HCT116 (cell line): ENCODE data around the gene ACSF2. TPM values are rescaled to one million over a fixed set of nuclear protein-coding genes. Genes with fewer than 3 reads are reported as not detected.

ENCODE experiments used
- ATAC-seq: fragments of 200-7000 bp; cut with Tn5 transposase; 2 replicates; pipeline ENCODE4 v1.9.1; 2020; ENCODE audit warnings: mild to moderate bottlenecking, moderate library complexity
- BruUV-seq: library from RNA; stranded (reverse); fragments of 400-500 nt; replicated peaks from 2 replicates; lab custom pipeline; 2021; lab: Mats Ljungman, UMichigan
- CTCF ChIA-PET: fragments of 300-600 bp; sonication (Branson Sonifier 250); formaldehyde crosslinking; loops from one replicate; lab custom pipeline; 2021; ENCODE audit warnings: antibody characterized with exemption; lab: Charles Lee
- POLR2A ChIA-PET: fragments of 300-600, 350-600 bp; sonication (Branson Sonifier 250); formaldehyde crosslinking; loops from one replicate; lab custom pipeline; 2021; ENCODE audit warnings: antibody characterized with exemption; lab: Charles Lee
- RAD21 ChIA-PET, 2 experiments: fragments of 300-600 bp; sonication (Branson Sonifier 250); formaldehyde crosslinking; loops; one replicate each; lab custom pipeline; 2023; ENCODE audit warnings: low total read pairs in 2 of 2; ENCODE audit not compliant: uncharacterized antibody in 2 of 2, unreplicated experiment in 2 of 2, low non-redundant PET in 1 of 2; lab: Charles Lee
- DNase-seq: peaks from one replicate; pipeline ENCODE4 v3.0.0-alpha.2; 2010; ENCODE audit warnings: low read depth, low spot score
- H2AFZ ChIP-seq: fragments of 200-600 bp; shearing (Covaris generic), sonication (generic); 2 replicates; pipeline ENCODE4 v1.6.1; 2017; ENCODE audit warnings: low read depth, mixed run types, mixed read lengths, antibody characterized with exemption, low read length; ENCODE audit not compliant: poor library complexity, severe bottlenecking
- H3K27ac ChIP-seq: 2 replicates; pipeline ENCODE4 v1.5.1; 2012; ENCODE audit warnings: low read depth, low read length
- H3K27me3 ChIP-seq: fragments of 200-600 bp; sonication (generic); 2 replicates; pipeline ENCODE4 v1.6.1; 2016; ENCODE audit warnings: mixed run types, low read length, mixed read lengths; ENCODE audit not compliant: insufficient read depth
- H3K36me3 ChIP-seq, 2 experiments: fragments of 200-500 bp in 1 of 2; fragments of 200-600 bp in 1 of 2; sonication (Bioruptor generic) in 1 of 2; sonication (generic) in 1 of 2; 2 replicates each; pipeline versions ENCODE4 v1.5.1 to v1.6.1; 2014 to 2016; ENCODE audit warnings: low read length in 2 of 2, inconsistent platforms in 1 of 2, mixed read lengths in 1 of 2, mixed run types in 1 of 2; ENCODE audit not compliant: insufficient read depth in 2 of 2, control insufficient read depth in 1 of 2
- H3K4me1 ChIP-seq, 2 experiments: fragments of 200-600 bp in 1 of 2; sonication (generic) in 1 of 2; 2 replicates each; pipeline versions ENCODE4 v1.5.1 to v1.6.1; 2012 to 2017; ENCODE audit warnings: low read length in 2 of 2, inconsistent platforms in 1 of 2, mild to moderate bottlenecking in 1 of 2, mixed read lengths in 1 of 2, mixed run types in 1 of 2, moderate library complexity in 1 of 2; ENCODE audit not compliant: insufficient read depth in 2 of 2, control insufficient read depth in 1 of 2
- H3K4me2 ChIP-seq: fragments of 200-600 bp; sonication (generic); 2 replicates; pipeline ENCODE4 v1.6.1; 2017; ENCODE audit warnings: mixed run types, low read length, mixed read lengths
- H3K4me3 ChIP-seq, 2 experiments: fragments of 200-600 bp in 1 of 2; sonication (generic) in 1 of 2; replicated peaks in 1 of 2; 2 replicates each; pipeline ENCODE4 v1.5.1; 2011 to 2016; ENCODE audit warnings: low read length in 2 of 2, control low read depth in 1 of 2, low read depth in 1 of 2, mild to moderate bottlenecking in 1 of 2, mixed read lengths in 1 of 2, mixed run types in 1 of 2
- H3K79me2 ChIP-seq: fragments of 200-600 bp; sonication (generic); 2 replicates; pipeline ENCODE4 v1.6.1; 2017; ENCODE audit warnings: mild to moderate bottlenecking, mixed run types, low read length, moderate library complexity, mixed read lengths; ENCODE audit not compliant: insufficient read depth
- H3K9ac ChIP-seq: fragments of 200-600 bp; sonication (generic); 2 replicates; pipeline ENCODE4 v1.6.1; 2016; ENCODE audit warnings: low read length, mixed read lengths
- H3K9me2 ChIP-seq: fragments of 200-600 bp; sonication (generic), shearing (Covaris generic); 2 replicates; pipeline ENCODE4 v1.6.1; 2017; ENCODE audit warnings: mixed run types, mild to moderate bottlenecking, moderate library complexity; ENCODE audit not compliant: insufficient read depth
- H3K9me3 ChIP-seq, 2 experiments: fragments of 200-500 bp in 1 of 2; fragments of 200-600 bp in 1 of 2; sonication (Bioruptor generic) in 1 of 2; sonication (generic) in 1 of 2; 2 replicates each; pipeline ENCODE4 v1.6.1; 2014 to 2017; ENCODE audit warnings: low read length in 2 of 2, mixed read lengths in 2 of 2, inconsistent platforms in 1 of 2, low read depth in 1 of 2, mild to moderate bottlenecking in 1 of 2, mixed run types in 1 of 2, moderate library complexity in 1 of 2; ENCODE audit not compliant: control insufficient read depth in 1 of 2, insufficient read depth in 1 of 2
- H4K20me1 ChIP-seq: fragments of 200-600 bp; sonication (generic), shearing (Covaris generic); 2 replicates; pipeline ENCODE4 v1.6.1; 2017; ENCODE audit warnings: mixed run types, mild to moderate bottlenecking, moderate library complexity; ENCODE audit not compliant: insufficient read depth
- CEBPB ChIP-seq: IDR thresholded peaks from 2 replicates; pipeline ENCODE4 v1.6.1; 2012; ENCODE audit warnings: low read depth
- CTCF ChIP-seq, 3 experiments: fragments of 200-600 bp in 1 of 3; sonication (generic) in 1 of 3; IDR thresholded peaks in 2 of 3; conservative IDR thresholded peaks in 1 of 3; 2 replicates each; pipeline ENCODE4 v1.5.1; 2012 to 2017; ENCODE audit warnings: low read depth in 2 of 3, low read length in 2 of 3, antibody characterized with exemption in 1 of 3, borderline replicate concordance in 1 of 3, control low read depth in 1 of 3, mild to moderate bottlenecking in 1 of 3, mixed read lengths in 1 of 3, mixed run types in 1 of 3, moderate library complexity in 1 of 3; ENCODE audit not compliant: insufficient read depth in 1 of 3
- ELF1 ChIP-seq: IDR thresholded peaks from 2 replicates; pipeline ENCODE4 v1.6.1; 2012; ENCODE audit warnings: low read depth, borderline replicate concordance
- EZH2 ChIP-seq: fragments of 200-600 bp; sonication (generic); IDR thresholded peaks from 2 replicates; pipeline ENCODE4 v1.6.1; 2017; ENCODE audit warnings: antibody characterized with exemption, mixed run types
- EZH2phosphoT487 ChIP-seq: fragments of 200-600 bp; IDR thresholded peaks from 2 replicates; pipeline ENCODE4 v1.6.1; 2018; ENCODE audit warnings: antibody characterized with exemption, borderline replicate concordance
- JUND ChIP-seq: IDR thresholded peaks from 2 replicates; pipeline ENCODE4 v1.6.1; 2012
- POLR2A ChIP-seq: IDR thresholded peaks from 2 replicates; pipeline ENCODE4 v1.7.0; 2011; ENCODE audit warnings: borderline replicate concordance; ENCODE audit not compliant: insufficient read depth, insufficient read length; ENCODE audit errors: extremely low read depth
- REST ChIP-seq: IDR thresholded peaks from 2 replicates; pipeline ENCODE4 v1.6.1; 2012; ENCODE audit warnings: low read depth
- TCF7L2 ChIP-seq: IDR thresholded peaks from 2 replicates; pipeline ENCODE4 v1.7.0; 2011; ENCODE audit warnings: borderline replicate concordance, inconsistent platforms; ENCODE audit not compliant: insufficient read depth, insufficient read length; ENCODE audit errors: extremely low read depth
- YY1 ChIP-seq: IDR thresholded peaks from 2 replicates; pipeline ENCODE4 v1.6.1; 2011; ENCODE audit warnings: low read length, low read depth, moderate library complexity, mild to moderate bottlenecking; ENCODE audit not compliant: insufficient replicate concordance; ENCODE audit errors: extremely low read depth
- ZFX ChIP-seq: fragments of 450-650 bp; IDR thresholded peaks from 2 replicates; pipeline ENCODE4 v1.6.1; 2017
- ZNF274 ChIP-seq: fragments of 200-500 bp; sonication (Bioruptor generic); IDR thresholded peaks from 2 replicates; pipeline ENCODE4 v1.6.1; 2014; ENCODE audit warnings: mild to moderate bottlenecking, low read depth, low read length, inconsistent platforms
- intact Hi-C: fragments of 100-400 bp; cut with micrococcal nuclease; formaldehyde crosslinking; loops from 2 replicates; pipeline ENCODE4 v1.10.0; 2022
- total RNA-seq: library from RNA; stranded (reverse); gene quantifications from one replicate; pipeline ENCODE4 v1.2.1, GENCODE V29; 2021; ENCODE audit not compliant: unreplicated experiment
- TF ChIP-seq, protein P1 (sequence below): IDR thresholded peaks from 2 replicates; pipeline ENCODE4 v1.6.1; 2011; ENCODE audit warnings: mild to moderate bottlenecking, low read length, moderate library complexity; ENCODE audit not compliant: insufficient replicate concordance; ENCODE audit errors: extremely low read depth

Gene ACSF2
- total RNA-seq, 1 experiment from 2014 or later: 52.4 TPM

GRCh38 chr17:50458270-50458669 lies 32.3 kb downstream of the ACSF2 start:
- ATAC-seq: no peak
- peaks cover 19 to 36% of the 10 kb centered on the region in 2 experiments for H3K4me1 ChIP-seq
- intact Hi-C loops: no loop called here
- CTCF ChIA-PET: interaction anchor here (1.7 kb wide), 1 partner anchor 61 kb away, joined by 4 read pairs; the partner anchor contains the start of gene LRRC59
- H3K9ac ChIP-seq: no peak overlapping the region
- H3K36me3 ChIP-seq: no peaks in the 10 kb centered on the region
- no TSS peak for BruUV-seq
- H2AFZ ChIP-seq: no peak overlapping the region
- RAD21 ChIA-PET: no interaction called here
- H3K27me3 ChIP-seq: no peaks in the 10 kb centered on the region
- H3K27ac ChIP-seq: no peak overlapping the region; the same call in 1 of the 2 replicates
- H3K9me2 ChIP-seq: no peaks in the 10 kb centered on the region
- no peaks in the 10 kb centered on the region for H4K20me1 ChIP-seq
- H3K79me2 ChIP-seq: no peaks in the 10 kb centered on the region
- H3K9me3 ChIP-seq: no peaks in the 10 kb centered on the region
- peak overlapping the region; percentile 37; the same call in 1 of the 2 replicates for H3K4me2 ChIP-seq
- TF ChIP-seq, protein P1, sequence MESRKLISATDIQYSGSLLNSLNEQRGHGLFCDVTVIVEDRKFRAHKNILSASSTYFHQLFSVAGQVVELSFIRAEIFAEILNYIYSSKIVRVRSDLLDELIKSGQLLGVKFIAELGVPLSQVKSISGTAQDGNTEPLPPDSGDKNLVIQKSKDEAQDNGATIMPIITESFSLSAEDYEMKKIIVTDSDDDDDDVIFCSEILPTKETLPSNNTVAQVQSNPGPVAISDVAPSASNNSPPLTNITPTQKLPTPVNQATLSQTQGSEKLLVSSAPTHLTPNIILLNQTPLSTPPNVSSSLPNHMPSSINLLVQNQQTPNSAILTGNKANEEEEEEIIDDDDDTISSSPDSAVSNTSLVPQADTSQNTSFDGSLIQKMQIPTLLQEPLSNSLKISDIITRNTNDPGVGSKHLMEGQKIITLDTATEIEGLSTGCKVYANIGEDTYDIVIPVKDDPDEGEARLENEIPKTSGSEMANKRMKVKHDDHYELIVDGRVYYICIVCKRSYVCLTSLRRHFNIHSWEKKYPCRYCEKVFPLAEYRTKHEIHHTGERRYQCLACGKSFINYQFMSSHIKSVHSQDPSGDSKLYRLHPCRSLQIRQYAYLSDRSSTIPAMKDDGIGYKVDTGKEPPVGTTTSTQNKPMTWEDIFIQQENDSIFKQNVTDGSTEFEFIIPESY: no peak
- no peak for TF ChIP-seq CTCF (IDR thresholded peaks at IDR 0.05 in 2 of 3, conservative IDR thresholded peaks at IDR 0.05 in 1 of 3; ENCODE audit: borderline replicate concordance in 1 of 3, insufficient read depth in 1 of 3, low read depth in 2 of 3, low read length in 2 of 3)
- no peak for TF ChIP-seq EZH2phosphoT487
- TF ChIP-seq POLR2A: no peak
- TF ChIP-seq CEBPB: no peak
- no peak for TF ChIP-seq ZNF274
- no peak for TF ChIP-seq ELF1
- TF ChIP-seq REST: no peak
- TF ChIP-seq ZFX: no peak
- no peak for TF ChIP-seq TCF7L2
- TF ChIP-seq YY1: no peak
- no peak for TF ChIP-seq EZH2
- TF ChIP-seq JUND: no peak
- DNase-seq: no peak
- POLR2A ChIA-PET: interaction anchor here (1.0 kb wide), 1 partner anchor 10 kb away, joined by 3 read pairs; no protein-coding TSS in a partner anchor
- no peak overlapping the region for H3K4me3 ChIP-seq
